D721Med (cell line): Measurements from ENCODE around the gene SGF29.
"Not testable (repeated sequence)": the region's sequence is repeated elsewhere in the genome, so short reads cannot be mapped to it uniquely, and the experiment has no call there.

Experiments used
- DNase-seq: peaks from one replicate; pipeline ENCODE4 v3.0.0; 2011; ENCODE audit warnings: low spot score; ENCODE audit not compliant: insufficient read length
- FAIRE-seq: peaks from 2 replicates; lab custom pipeline; 2011; peaks lifted over from hg19 to GRCh38; lab: Jason Lieb, UNC
- TF ChIP-seq, protein P1 (sequence below): IDR thresholded peaks from 2 replicates; pipeline ENCODE4 v1.5.1; 2012; ENCODE audit warnings: mild to moderate bottlenecking, control low read depth; ENCODE audit not compliant: insufficient read depth; ENCODE audit errors: missing control alignments

SGF29 gene

DNA sequence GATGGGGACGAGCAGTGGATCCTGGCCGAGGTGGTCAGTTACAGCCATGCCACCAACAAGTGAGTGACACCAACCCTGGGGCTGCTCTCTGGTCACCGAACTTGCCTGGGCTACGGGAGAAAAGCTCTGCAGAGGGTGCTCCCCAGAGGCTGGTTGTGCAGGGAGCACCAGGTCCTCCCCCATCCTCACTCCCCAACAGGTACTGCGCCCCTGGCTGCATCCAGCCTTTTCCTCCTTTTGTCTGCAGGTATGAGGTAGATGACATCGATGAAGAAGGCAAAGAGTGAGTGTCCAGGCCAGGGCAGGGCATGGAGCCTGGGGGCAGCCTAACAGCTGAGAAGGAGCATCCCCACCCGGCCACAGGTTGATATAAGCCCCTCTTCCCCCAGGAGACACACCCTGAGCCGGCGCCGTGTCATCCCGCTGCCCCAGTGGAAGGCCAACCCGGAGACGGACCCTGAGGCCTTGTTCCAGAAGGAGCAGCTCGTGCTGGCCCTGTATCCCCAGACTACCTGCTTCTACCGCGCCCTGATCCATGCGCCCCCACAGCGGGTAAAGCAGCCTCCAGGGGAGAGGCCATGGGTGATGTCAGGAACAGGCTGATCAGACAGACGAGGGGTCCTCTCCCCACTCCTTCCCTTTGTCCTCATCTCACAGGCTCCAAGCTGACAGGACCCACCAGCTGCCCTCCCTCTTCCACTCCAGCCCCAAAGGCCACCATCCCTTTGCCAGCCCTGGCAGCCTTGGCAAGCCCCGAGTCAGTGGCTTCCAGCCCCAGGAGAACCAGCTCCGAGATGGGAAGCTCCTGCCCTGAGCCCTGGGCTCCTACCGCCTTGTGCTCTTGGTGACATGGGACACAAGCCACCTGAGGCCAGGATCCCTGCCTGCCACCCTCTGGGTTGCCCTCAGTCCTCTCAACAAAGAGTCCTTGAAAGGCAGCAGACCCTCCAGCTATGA lies 36.9 kb downstream of the SGF29 start:
- TF ChIP-seq, protein P1, sequence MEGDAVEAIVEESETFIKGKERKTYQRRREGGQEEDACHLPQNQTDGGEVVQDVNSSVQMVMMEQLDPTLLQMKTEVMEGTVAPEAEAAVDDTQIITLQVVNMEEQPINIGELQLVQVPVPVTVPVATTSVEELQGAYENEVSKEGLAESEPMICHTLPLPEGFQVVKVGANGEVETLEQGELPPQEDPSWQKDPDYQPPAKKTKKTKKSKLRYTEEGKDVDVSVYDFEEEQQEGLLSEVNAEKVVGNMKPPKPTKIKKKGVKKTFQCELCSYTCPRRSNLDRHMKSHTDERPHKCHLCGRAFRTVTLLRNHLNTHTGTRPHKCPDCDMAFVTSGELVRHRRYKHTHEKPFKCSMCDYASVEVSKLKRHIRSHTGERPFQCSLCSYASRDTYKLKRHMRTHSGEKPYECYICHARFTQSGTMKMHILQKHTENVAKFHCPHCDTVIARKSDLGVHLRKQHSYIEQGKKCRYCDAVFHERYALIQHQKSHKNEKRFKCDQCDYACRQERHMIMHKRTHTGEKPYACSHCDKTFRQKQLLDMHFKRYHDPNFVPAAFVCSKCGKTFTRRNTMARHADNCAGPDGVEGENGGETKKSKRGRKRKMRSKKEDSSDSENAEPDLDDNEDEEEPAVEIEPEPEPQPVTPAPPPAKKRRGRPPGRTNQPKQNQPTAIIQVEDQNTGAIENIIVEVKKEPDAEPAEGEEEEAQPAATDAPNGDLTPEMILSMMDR = no peak
- no peak for FAIRE-seq

DNA sequence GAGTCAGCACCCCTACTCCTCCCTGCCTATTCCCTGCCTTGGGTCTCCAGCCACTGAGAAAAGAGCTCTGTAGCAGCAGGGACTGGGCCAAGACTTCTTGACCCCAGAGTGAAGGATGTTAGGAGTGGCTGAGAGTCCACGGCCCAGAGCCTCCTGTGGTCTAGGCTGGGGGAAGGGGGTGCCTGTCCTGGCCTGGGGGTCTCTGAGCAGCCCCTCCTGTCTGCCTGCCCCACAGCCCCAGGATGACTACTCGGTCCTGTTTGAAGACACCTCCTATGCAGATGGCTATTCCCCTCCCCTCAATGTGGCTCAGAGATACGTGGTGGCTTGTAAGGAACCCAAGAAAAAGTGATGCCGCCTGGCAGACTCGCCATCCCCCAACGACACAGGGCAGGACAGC lies 37.6 kb downstream of the SGF29 start:
- TF ChIP-seq, protein P1 = no peak
- no peak for DNase-seq
- no peak for FAIRE-seq

More for the DNA sequence above, 36.9 kb downstream of the SGF29 start:
- no peak for DNase-seq

DNA sequence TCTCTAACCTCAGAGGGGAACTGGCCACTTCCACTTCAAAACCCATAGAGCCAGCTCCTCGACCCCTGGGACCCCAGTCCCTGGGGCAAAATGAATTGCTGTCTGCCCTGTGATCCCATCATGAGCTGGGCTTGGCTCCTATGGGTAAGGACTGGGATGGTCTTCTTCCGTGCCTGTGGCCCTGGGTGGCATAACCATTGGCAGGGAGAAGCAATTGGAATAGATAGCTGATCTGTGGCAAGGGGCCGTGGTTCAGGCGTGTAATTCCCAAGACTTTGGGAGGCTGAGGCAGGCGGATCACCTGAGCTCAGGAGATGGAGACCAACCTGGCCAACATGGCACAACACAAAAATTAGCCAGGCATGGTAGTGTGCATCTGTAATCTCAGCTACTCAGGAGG lies 38.8 kb downstream of the SGF29 start:
- TF ChIP-seq, protein P1 = no peak
- DNase-seq (no peak), FAIRE-seq (no peak)

DNA sequence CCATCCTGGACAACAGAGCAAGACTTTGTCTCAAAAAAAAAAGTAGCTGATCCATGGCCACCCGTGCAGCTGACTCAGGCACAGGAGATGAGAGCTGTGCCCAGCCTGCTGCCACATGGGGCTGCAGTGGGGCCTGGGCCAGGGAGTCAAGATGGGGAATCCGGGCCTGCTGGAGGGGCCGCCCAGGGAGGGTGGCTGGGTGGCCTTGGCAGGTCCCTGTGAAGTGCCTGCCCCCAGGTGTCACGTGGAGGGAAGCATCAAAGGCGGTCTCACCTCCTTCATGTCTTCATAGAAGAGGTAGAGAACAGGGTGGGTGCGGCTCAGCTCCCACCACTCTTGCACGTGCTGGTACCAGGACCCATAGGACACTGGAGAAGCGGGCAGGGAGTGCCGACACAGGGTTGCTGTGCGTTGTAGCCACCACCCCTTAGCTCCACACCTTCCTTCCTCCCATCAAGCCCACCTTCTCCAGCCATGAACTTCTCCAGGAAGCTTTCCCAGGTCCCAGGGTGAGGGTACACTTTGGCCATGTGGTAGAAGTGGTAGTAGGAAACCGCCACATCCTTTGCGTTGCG lies 39.3 kb downstream of the SGF29 start:
- DNase-seq (no peak), FAIRE-seq (no peak)
- TF ChIP-seq, protein P1 = no peak

DNA sequence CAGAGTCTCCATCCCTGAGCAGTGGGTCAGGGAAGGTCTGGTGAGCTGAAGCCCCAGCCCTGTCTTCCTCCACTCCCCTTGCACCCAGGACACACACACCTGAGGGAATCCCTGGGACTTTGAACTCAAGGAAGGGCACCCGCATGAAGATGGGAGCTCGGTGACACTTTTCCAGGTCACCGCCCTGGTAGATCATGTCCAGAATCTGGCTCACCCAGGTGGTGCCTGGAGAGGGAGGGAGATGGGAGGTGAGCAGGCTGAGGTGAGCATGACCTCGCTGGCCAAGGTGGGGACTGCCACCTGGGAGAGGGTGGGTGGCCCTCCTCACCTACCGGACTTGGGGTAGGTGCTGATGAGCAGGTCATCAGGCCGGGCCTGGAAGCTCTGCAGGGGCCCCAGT lies 41.7 kb downstream of the SGF29 start:
- DNase-seq, FAIRE-seq: not testable (repeated sequence)

DNA sequence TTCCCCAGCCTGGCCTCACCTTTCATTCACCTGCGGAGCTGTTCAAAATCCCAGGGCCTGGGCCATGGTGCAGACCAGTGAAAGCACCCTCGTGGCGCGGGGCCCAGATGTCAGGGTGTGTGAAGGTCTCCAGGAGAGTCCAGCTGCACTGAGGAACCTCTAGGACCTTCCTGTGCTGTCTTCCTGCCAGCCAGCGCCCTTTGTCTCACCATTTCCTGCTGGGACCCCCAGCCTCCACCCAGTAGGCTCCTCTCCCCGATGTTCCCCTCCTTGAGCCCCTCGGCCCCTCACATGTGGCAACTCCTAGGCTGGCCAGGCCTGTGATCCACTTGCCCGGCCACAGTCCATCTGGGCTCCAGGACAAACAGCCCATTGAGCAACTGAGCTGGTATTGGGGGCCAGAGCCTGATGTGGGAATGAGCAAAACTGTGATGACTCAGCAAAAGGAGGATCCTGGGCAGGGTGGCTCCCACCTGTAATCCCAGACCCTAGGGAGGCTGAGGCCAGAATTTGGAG lies 42.5 kb downstream of the SGF29 start:
- FAIRE-seq = no peak
- TF ChIP-seq, protein P1 = no peak

DNA sequence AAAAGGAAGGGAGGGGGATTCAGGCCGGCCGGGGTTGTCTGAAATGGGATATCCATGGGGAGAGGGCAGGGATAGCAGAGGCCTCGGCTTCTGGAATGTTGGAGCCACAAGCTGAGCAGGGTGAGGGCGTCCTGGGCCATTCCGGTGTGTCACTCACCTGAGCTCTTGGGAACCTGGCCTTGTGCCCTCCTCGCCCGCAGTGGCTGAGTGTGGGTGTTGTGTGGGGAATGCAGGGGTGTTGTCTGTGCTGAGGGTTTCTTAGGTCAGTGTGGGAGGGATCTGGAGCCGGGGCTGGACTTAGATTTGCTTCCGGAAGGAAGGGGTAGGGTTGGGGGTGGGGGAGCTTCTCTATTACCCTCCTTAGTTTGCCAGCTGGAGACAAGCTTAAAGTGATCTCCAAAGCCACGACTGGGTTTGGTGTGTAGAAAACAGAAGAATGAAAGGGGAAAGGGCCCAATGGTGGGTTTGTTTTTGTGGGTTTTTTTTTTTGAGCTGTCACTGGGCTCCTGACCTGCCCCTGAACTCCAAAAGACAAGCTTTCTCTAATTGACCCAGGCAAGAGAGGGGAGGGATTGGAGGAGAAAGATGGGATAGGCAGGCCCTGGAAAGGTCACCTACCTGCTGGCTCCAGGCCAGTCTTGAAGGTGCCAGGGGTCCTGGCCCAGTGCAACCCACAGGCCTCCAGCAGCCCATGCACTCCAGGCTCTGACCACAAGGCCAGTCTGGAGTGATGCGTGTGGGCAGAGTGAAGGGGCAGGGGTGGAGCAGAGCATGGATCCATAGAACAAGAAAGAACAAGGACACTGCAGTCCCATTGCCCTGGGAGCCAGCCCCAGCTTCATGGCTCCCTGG lies 43.3 kb downstream of the SGF29 start, which contains the start of gene SULT1A2:
SULT1A2 (minus strand) TSS at position 211 of the 852 bp plus-strand sequence. CDS start 1,120 bp downstream, outside the sequence.
- no peak for DNase-seq
- TF ChIP-seq, protein P1 = no peak
- FAIRE-seq = no peak

More for the DNA sequence above, 42.5 kb downstream of the SGF29 start:
- DNase-seq = no peak
